SIG-M5 (cell line): ENCODE measurements around the gene NEDD9.

Experiments
- DNase-seq: peaks from one replicate; lab custom pipeline; 2025; lab: John Stamatoyannopoulos, UW

The NEDD9 gene

GRCh38 chr6:11141295-11141694 lies 91.2 kb downstream of the NEDD9 start:
- DNase-seq = no peak

DNA sequence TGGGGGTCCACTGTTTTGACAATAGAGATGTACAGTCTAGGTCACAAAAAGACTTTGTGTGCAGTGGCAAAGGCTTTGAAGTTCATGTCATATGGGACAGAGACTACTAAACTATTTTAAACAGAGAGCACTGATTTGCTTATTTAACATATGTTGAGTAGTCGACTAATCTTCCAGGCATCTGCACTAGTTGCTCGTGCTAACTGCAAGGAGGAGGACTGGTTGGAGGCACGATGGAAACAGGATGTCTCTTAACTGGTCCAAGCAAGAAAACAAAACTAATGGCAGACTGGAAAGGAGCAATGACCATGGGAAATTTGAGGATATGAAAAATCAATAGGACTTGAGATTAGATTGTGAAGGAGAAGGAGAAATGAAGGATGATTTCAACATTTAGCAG lies 92.4 kb downstream of the NEDD9 start:
- no peak for DNase-seq

- DNase-seq = no peak
These were observed 93.2 kb downstream of the NEDD9 start for GRCh38 chr6:11139051-11139960.

DNA sequence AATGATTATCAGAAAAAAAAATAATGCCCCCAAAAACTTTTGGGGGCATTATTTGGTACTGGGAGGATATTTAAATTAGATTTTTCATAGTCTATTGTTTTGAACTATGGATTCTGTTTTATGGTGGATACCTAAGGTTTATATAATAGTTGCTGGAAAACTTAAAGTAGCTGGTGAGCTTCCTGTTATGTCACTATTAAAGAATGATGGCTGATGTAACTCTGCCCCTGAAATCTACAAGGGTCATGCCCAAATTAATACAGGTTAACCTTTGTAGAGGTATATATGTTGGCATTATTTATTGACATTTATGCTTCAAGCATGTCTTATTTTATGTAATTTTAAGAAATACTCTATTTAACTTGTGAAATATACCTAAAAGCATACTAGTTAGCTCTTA lies 95.7 kb downstream of the NEDD9 start:
- DNase-seq = no peak
